Measurements from ENCODE around the gene CDKAL1. TPM values are rescaled to one million over a fixed set of nuclear protein-coding genes. Genes with fewer than 3 reads are reported as not detected.
"Not testable (repeated sequence)": the region's sequence is repeated elsewhere in the genome, so short reads cannot be mapped to it uniquely, and the experiment has no call there.

Gene CDKAL1
- polyA plus RNA-seq, 1 donor from 2014 or later = 29.2 TPM

GRCh38 chr6:20744911-20745557, 210.8 kb downstream of the CDKAL1 start:
- H3K27ac Mint-ChIP-seq = peak overlapping the region in 1 of 3 donors; percentile 18
- H3K4me3 Mint-ChIP-seq = no peak overlapping the region
- peaks cover 0 to 5% (median 4%) of the 10 kb centered on the region in 3 donors for H3K9me3 Mint-ChIP-seq
- H3K36me3 Mint-ChIP-seq = peaks cover 20% of the 10 kb centered on the region
- H3K27me3 Mint-ChIP-seq = no peaks in the 10 kb centered on the region
- peaks cover 0 to 7% (median 6%) of the 10 kb centered on the region in 3 donors for H3K4me1 Mint-ChIP-seq

DNA sequence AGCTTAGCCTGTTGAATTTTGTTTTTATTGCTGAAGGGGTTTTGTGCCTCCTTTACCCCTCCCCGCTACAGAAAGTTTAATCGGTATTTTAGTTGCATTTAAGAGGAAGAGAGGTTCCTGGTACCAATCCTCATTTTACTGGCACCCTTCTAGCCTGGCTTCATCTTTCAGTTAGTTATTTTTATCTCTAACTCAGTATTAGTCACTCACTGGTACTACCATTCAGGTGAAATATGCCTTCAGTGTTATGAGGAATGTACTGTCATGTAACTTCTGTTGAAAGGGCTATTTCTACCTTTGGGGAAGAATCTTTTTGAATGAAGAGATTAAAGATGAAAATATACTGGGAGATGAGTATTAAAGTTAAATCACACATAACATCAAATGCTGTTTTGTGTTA, 211.8 kb downstream of the CDKAL1 start:
- Mint-ChIP-seq H3K27me3 (no peaks in the 10 kb centered on the region), H3K9me3 (peaks cover 0 to 5% (median 1%) of the 10 kb centered on the region in 3 donors), H3K4me1 (peaks cover 0 to 8% (median 7%) of the 10 kb centered on the region in 3 donors), H3K36me3 (peaks cover 11% of the 10 kb centered on the region), H3K27ac (no peak overlapping the region), H3K4me3 (no peak overlapping the region)

GRCh38 chr6:20746805-20747558, 212.7 kb downstream of the CDKAL1 start:
- peaks cover 3% of the 10 kb centered on the region for H3K36me3 Mint-ChIP-seq
- peaks cover 0 to 1% (median 0%) of the 10 kb centered on the region in 3 donors for H3K9me3 Mint-ChIP-seq
- H3K4me1 Mint-ChIP-seq = peaks cover 0 to 8% (median 7%) of the 10 kb centered on the region in 3 donors
- H3K27me3 Mint-ChIP-seq = no peaks in the 10 kb centered on the region
- H3K27ac Mint-ChIP-seq = no peak overlapping the region
- peak overlapping the region in 1 of 4 donors; percentile 18 for H3K4me3 Mint-ChIP-seq

- Mint-ChIP-seq H3K4me1 (peaks cover 0 to 8% (median 7%) of the 10 kb centered on the region in 3 donors), H3K9me3 (peaks cover 0 to 1% (median 0%) of the 10 kb centered on the region in 3 donors), H3K27ac (no peak overlapping the region), H3K4me3 (no peak overlapping the region), H3K36me3 (peaks cover 3% of the 10 kb centered on the region), H3K27me3 (no peaks in the 10 kb centered on the region)
Measured at GRCh38 chr6:20747991-20748390, 213.7 kb downstream of the CDKAL1 start.

GRCh38 chr6:20751293-20751935, 217.2 kb downstream of the CDKAL1 start:
- Mint-ChIP-seq H3K36me3 (peaks cover 6% of the 10 kb centered on the region), H3K9me3 (peaks cover 1 to 12% (median 6%) of the 10 kb centered on the region in 3 donors)

GRCh38 chr6:20755631-20756030, 221.4 kb downstream of the CDKAL1 start:
- Mint-ChIP-seq H3K36me3 (peaks cover 8% of the 10 kb centered on the region), H3K4me3 (peak overlapping the region in 1 of 4 donors; percentile 82), H3K9me3 (peaks cover 0 to 12% (median 6%) of the 10 kb centered on the region in 3 donors), H3K27ac (no peak overlapping the region), H3K27me3 (no peaks in the 10 kb centered on the region), H3K4me1 (peaks cover 7 to 11% (median 8%) of the 10 kb centered on the region in 3 donors)

More at GRCh38 chr6:20751293-20751935, 217.2 kb downstream of the CDKAL1 start:
- no peaks in the 10 kb centered on the region for H3K27me3 Mint-ChIP-seq
- H3K4me1 Mint-ChIP-seq = peaks cover 8 to 11% (median 10%) of the 10 kb centered on the region in 3 donors
- H3K4me3 Mint-ChIP-seq = no peak overlapping the region
- no peak overlapping the region for H3K27ac Mint-ChIP-seq

DNA sequence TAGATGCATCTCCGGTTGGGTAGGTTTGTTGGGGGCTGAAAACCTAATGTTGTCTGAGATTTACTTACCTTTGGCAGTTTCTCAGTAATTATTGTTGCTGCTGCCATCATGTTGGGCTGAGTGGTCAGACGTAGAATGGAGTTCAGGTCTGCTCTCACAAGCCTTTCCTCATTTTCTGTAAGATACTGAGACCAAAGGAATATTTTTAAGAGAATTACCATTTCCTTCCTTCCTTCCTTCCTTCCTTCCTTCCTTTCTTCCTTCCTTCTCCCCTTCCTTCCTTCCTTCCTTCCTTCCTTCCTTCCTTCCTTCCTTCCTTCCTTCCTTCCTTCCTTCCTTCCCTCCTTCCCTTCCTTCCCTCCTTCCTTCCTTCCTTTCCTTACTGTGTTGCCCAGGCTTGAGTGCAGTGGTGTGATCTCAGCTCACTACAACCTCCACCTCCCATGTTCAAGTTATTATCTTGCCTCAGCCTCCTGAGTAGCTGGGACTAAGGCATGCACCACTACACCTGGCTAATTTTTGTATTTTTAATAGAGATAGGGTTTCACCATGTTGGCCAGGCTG, 222.4 kb downstream of the CDKAL1 start:
- Mint-ChIP-seq H3K9me3 (peaks cover 0 to 12% (median 6%) of the 10 kb centered on the region in 3 donors), H3K4me1 (peaks cover 7 to 11% (median 8%) of the 10 kb centered on the region in 3 donors)
- not testable (repeated sequence) for H3K27me3 Mint-ChIP-seq, H3K4me3 Mint-ChIP-seq, H3K27ac Mint-ChIP-seq, H3K36me3 Mint-ChIP-seq

- Mint-ChIP-seq H3K9me3 (peaks cover 0 to 12% (median 6%) of the 10 kb centered on the region in 3 donors), H3K36me3 (peaks cover 8% of the 10 kb centered on the region), H3K27ac (no peak overlapping the region)
Measured at GRCh38 chr6:20757761-20758160, 223.5 kb downstream of the CDKAL1 start.

DNA sequence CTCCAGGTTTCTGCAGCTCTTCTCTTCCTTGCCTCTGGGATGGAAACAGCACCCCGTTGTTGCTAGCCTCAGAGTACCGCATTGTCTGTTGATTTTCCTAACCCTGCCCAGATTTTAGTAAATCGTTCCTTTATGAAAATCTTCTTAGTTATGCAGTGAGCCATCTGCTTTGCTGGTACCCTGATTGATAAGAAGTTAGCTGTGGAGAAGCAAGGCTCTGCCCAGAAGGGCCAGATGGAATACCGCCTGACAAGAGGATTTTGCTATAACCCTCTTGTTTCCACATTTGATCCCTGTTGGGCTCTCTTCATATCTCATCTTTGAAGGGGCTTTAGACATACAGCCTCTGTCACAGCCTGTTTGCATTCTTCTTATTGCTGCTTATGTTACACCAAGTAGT, 229.0 kb downstream of the CDKAL1 start:
- no peaks in the 10 kb centered on the region for H3K27me3 Mint-ChIP-seq

More at GRCh38 chr6:20757761-20758160, 223.5 kb downstream of the CDKAL1 start:
- Mint-ChIP-seq H3K4me3 (no peak overlapping the region), H3K4me1 (peaks cover 7 to 11% (median 8%) of the 10 kb centered on the region in 3 donors), H3K27me3 (no peaks in the 10 kb centered on the region)

DNA sequence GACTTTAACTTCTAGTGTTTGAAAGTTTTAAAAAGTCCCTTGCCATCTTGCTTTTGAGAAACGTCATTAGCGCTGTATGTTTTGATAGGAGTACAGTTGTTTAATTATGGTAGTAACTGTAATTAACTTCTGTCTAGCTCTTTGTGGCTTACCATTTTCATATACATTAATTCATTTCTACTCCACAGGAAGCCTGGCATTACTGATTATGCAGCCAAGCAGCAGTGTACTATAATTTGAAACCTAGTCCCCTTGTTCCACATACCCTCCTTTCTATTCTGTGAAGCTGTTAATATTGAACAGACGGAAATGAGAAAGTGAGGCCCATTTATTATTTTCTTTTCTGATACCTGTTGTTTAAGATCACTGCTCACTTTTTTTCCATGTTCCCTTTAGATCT, 235.4 kb downstream of the CDKAL1 start:
- no peak overlapping the region for H3K4me3 Mint-ChIP-seq
- H3K27me3 Mint-ChIP-seq = no peaks in the 10 kb centered on the region
- peaks cover 3% of the 10 kb centered on the region for H3K36me3 Mint-ChIP-seq
- H3K4me1 Mint-ChIP-seq = peaks cover 2 to 5% (median 5%) of the 10 kb centered on the region in 3 donors
- H3K27ac Mint-ChIP-seq = no peak overlapping the region
- no peaks in the 10 kb centered on the region for H3K9me3 Mint-ChIP-seq

More for the DNA sequence above, 229.0 kb downstream of the CDKAL1 start:
- Mint-ChIP-seq H3K4me3 (no peak overlapping the region), H3K27ac (no peak overlapping the region), H3K9me3 (no peaks in the 10 kb centered on the region), H3K4me1 (peaks cover 0 to 2% (median 1%) of the 10 kb centered on the region in 3 donors), H3K36me3 (peaks cover 3% of the 10 kb centered on the region)

- H3K36me3 Mint-ChIP-seq = peaks cover 3% of the 10 kb centered on the region
Measured at GRCh38 chr6:20770773-20771172, 236.5 kb downstream of the CDKAL1 start.

DNA sequence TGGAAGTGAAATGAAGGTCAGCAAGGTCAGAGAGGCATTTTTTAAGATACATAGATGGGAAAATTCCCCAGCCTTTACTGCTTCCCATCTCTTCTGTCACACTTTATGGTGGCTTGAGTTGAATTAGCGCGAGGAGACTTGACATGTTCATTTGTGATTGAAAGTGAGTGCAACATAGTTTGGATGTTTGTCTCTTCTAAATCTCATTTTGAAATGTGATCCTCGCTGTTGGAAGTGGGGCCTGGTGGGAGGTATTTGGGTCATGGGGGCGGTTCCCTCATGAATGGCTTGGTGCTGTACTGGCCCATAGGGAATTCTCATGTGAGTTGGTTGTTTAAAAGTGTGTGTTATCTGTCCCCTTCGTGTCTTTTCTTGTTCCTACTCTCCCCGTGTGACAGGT, 237.2 kb downstream of the CDKAL1 start:
- peaks cover 2 to 9% (median 4%) of the 10 kb centered on the region in 3 donors for H3K4me1 Mint-ChIP-seq
- H3K36me3 Mint-ChIP-seq = peaks cover 3% of the 10 kb centered on the region
- no peak overlapping the region for H3K4me3 Mint-ChIP-seq
- no peaks in the 10 kb centered on the region for H3K27me3 Mint-ChIP-seq
- no peaks in the 10 kb centered on the region for H3K9me3 Mint-ChIP-seq
- H3K27ac Mint-ChIP-seq = no peak overlapping the region

More at GRCh38 chr6:20770773-20771172, 236.5 kb downstream of the CDKAL1 start:
- H3K27me3 Mint-ChIP-seq = no peaks in the 10 kb centered on the region
- H3K9me3 Mint-ChIP-seq = no peaks in the 10 kb centered on the region
- H3K27ac Mint-ChIP-seq = no peak overlapping the region
- no peak overlapping the region for H3K4me3 Mint-ChIP-seq
- peaks cover 2 to 5% (median 4%) of the 10 kb centered on the region in 3 donors for H3K4me1 Mint-ChIP-seq

DNA sequence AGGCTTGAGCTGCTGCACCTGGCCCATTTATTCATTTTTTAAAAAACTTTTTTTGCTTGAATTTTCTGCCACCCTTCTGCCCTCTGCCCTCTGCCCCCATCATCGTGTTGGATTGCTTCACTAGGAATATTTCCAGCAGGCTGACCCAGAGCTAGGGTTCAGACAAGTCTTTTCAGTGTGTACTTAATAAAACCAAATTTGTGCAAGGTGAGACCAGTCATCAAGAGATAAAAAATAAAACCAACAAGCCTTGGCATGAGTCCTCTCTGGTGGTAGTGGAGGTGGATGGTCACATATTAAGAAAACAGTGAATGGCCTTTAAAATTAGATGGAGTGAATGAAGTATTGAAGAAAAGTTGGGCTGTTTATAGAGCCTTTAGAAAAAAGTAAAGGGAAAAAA, 239.6 kb downstream of the CDKAL1 start:
- no peaks in the 10 kb centered on the region for H3K27me3 Mint-ChIP-seq
- H3K4me1 Mint-ChIP-seq = peaks cover 0 to 9% (median 4%) of the 10 kb centered on the region in 3 donors
- H3K4me3 Mint-ChIP-seq = no peak overlapping the region
- no peak overlapping the region for H3K27ac Mint-ChIP-seq
- H3K9me3 Mint-ChIP-seq = no peaks in the 10 kb centered on the region
- peaks cover 3% of the 10 kb centered on the region for H3K36me3 Mint-ChIP-seq

GRCh38 chr6:20775981-20776380, 241.7 kb downstream of the CDKAL1 start:
- H3K36me3 Mint-ChIP-seq = peaks cover 3% of the 10 kb centered on the region
- no peak overlapping the region for H3K27ac Mint-ChIP-seq
- H3K4me1 Mint-ChIP-seq = peaks cover 0 to 4% (median 0%) of the 10 kb centered on the region in 3 donors
- no peaks in the 10 kb centered on the region for H3K9me3 Mint-ChIP-seq
- no peaks in the 10 kb centered on the region for H3K27me3 Mint-ChIP-seq
- H3K4me3 Mint-ChIP-seq = no peak overlapping the region
